Natural killer cell (primary cell): ENCODE data around the gene ERCC6L. TPM values are rescaled to one million over a fixed set of nuclear protein-coding genes. Genes with fewer than 3 reads are reported as not detected.

Experiments
- ATAC-seq, 3 donors: fragments of 150-1000 bp in 2 of 3; fragments of 200-7000 bp in 1 of 3; cut with Tn5 transposase; 1 replicate in 1 of 3; 2 replicates in 2 of 3; pipeline ENCODE4 v1.10.0; 2021; ENCODE audit warnings: mild to moderate bottlenecking in 2 of 3, moderate library complexity in 2 of 3
- DNase-seq, 2 donors: peaks; one replicate each; pipeline versions ENCODE4 v3.0.0 to v3.0.0-alpha.2; 2013 to 2021; ENCODE audit warnings: mixed read lengths in 1 of 2
- H3K27ac ChIP-seq: one replicate; pipeline ENCODE4 v1.5.1; 2013; ENCODE audit warnings: mild to moderate bottlenecking, low read length
- H3K27me3 ChIP-seq: one replicate; pipeline ENCODE4 v1.6.1; 2013; ENCODE audit warnings: low read length; ENCODE audit not compliant: control insufficient read depth, insufficient read depth
- H3K36me3 ChIP-seq: one replicate; pipeline ENCODE4 v1.6.1; 2013; ENCODE audit warnings: low read length; ENCODE audit not compliant: control insufficient read depth, insufficient read depth
- H3K4me1 ChIP-seq: one replicate; pipeline ENCODE4 v1.6.1; 2013; ENCODE audit warnings: low read length; ENCODE audit not compliant: control insufficient read depth, insufficient read depth
- H3K4me3 ChIP-seq: one replicate; pipeline ENCODE4 v1.5.1; 2013; ENCODE audit warnings: low read length
- H3K9me3 ChIP-seq: one replicate; pipeline ENCODE4 v1.6.1; 2013; ENCODE audit warnings: low read length; ENCODE audit not compliant: control insufficient read depth, insufficient read depth
- H3K27ac Mint-ChIP-seq, 2 donors: one replicate each; pipeline ENCODE4 v1.8.0; 2022; ENCODE audit warnings: mild to moderate bottlenecking in 2 of 2, mixed read lengths in 2 of 2, moderate library complexity in 1 of 2
- H3K27me3 Mint-ChIP-seq, 2 donors: one replicate each; pipeline ENCODE4 v1.8.0; 2022; ENCODE audit warnings: low read depth in 2 of 2, mixed read lengths in 2 of 2
- H3K36me3 Mint-ChIP-seq: one replicate; pipeline ENCODE4 v1.8.0; 2022; ENCODE audit warnings: mixed read lengths
- H3K4me1 Mint-ChIP-seq, 2 donors: one replicate each; pipeline ENCODE4 v1.8.0; 2022; ENCODE audit warnings: mixed read lengths in 2 of 2
- H3K4me3 Mint-ChIP-seq: one replicate; pipeline ENCODE4 v1.8.0; 2022; ENCODE audit warnings: mild to moderate bottlenecking, moderate library complexity, mixed read lengths
- H3K9me3 Mint-ChIP-seq, 2 donors: one replicate each; pipeline ENCODE4 v1.8.0; 2022; ENCODE audit warnings: mixed read lengths in 2 of 2
- WGBS: methylation state at CpG from one replicate; pipeline ENCODE4 v1.1.7; 2013; ENCODE audit warnings: missing lambda C conversion rate; ENCODE audit not compliant: insufficient coverage; 5-methylcytosine and 5-hydroxymethylcytosine counted together
- intact Hi-C: fragments of 100-400 bp; cut with micrococcal nuclease; formaldehyde crosslinking; loops from one replicate; pipeline ENCODE4 v1.14.2; 2022
- total RNA-seq, 4 donors: library from RNA; stranded (reverse); fragments of 120-200 nt in 1 of 4; gene quantifications; one replicate each; pipeline versions ENCODE4 v1.2.3 to v1.2.4, GENCODE V29; 2013 to 2022
- TF ChIP-seq, protein P1 (sequence below): fragments of 200-600 bp; IDR thresholded peaks from one replicate; pipeline ENCODE4 v1.8.0; 2022; ENCODE audit warnings: antibody characterized with exemption

ERCC6L gene
- total RNA-seq, 3 donors from 2014 or later (not counting 1 experiment from before 2014, with no cell fraction given), result 0.13 to 0.54 (median 0.28) TPM

GRCh38 chrX:72262077-72262476 is 23.2 kb upstream of the ERCC6L start:
- peaks cover 0 to 4% of the 10 kb centered on the region in 2 donors for H3K27me3 Mint-ChIP-seq
- DNase-seq (no peak), ATAC-seq (no peak)
- H3K4me1 Mint-ChIP-seq, result peaks cover 0 to 7% of the 10 kb centered on the region in 2 donors
- TF ChIP-seq, protein P1, sequence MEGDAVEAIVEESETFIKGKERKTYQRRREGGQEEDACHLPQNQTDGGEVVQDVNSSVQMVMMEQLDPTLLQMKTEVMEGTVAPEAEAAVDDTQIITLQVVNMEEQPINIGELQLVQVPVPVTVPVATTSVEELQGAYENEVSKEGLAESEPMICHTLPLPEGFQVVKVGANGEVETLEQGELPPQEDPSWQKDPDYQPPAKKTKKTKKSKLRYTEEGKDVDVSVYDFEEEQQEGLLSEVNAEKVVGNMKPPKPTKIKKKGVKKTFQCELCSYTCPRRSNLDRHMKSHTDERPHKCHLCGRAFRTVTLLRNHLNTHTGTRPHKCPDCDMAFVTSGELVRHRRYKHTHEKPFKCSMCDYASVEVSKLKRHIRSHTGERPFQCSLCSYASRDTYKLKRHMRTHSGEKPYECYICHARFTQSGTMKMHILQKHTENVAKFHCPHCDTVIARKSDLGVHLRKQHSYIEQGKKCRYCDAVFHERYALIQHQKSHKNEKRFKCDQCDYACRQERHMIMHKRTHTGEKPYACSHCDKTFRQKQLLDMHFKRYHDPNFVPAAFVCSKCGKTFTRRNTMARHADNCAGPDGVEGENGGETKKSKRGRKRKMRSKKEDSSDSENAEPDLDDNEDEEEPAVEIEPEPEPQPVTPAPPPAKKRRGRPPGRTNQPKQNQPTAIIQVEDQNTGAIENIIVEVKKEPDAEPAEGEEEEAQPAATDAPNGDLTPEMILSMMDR, result no peak
- H3K27me3 ChIP-seq, result no peaks in the 10 kb centered on the region
- no peaks in the 10 kb centered on the region for H3K9me3 Mint-ChIP-seq
- intact Hi-C loops, result no loop called here
- WGBS, result 54% methylated on average over 6 of the region's 7 CpGs
- H3K4me3 Mint-ChIP-seq, result no peak overlapping the region
- H3K9me3 ChIP-seq, result no peaks in the 10 kb centered on the region
- no peaks in the 10 kb centered on the region for H3K36me3 ChIP-seq
- H3K27ac ChIP-seq, result no peak overlapping the region
- no peaks in the 10 kb centered on the region for H3K36me3 Mint-ChIP-seq
- no peak overlapping the region for H3K4me3 ChIP-seq
- peaks cover 4% of the 10 kb centered on the region for H3K4me1 ChIP-seq
- H3K27ac Mint-ChIP-seq, result peak overlapping the region in 1 of 2 donors; percentile 12

GRCh38 chrX:72260448-72260847 is 21.6 kb upstream of the ERCC6L start:
- WGBS, result 95% methylated on average over 4 of the region's 4 CpGs
- TF ChIP-seq, protein P1, result no peak
- Histone ChIP-seq H3K36me3 (no peaks in the 10 kb centered on the region), H3K27me3 (no peaks in the 10 kb centered on the region), H3K4me1 (peaks cover 4% of the 10 kb centered on the region), H3K9me3 (no peaks in the 10 kb centered on the region), H3K4me3 (no peak overlapping the region), H3K27ac (no peak overlapping the region)
- Mint-ChIP-seq H3K27ac (no peak overlapping the region), H3K27me3 (peaks cover 0 to 11% of the 10 kb centered on the region in 2 donors), H3K4me3 (no peak overlapping the region), H3K4me1 (peaks cover 0 to 7% of the 10 kb centered on the region in 2 donors), H3K36me3 (no peaks in the 10 kb centered on the region), H3K9me3 (no peaks in the 10 kb centered on the region)
- intact Hi-C loops, result no loop called here
- DNase-seq, result no peak
- no peak for ATAC-seq

GRCh38 chrX:72258174-72258573 is 19.3 kb upstream of the ERCC6L start:
- ATAC-seq, result no peak
- no peak for DNase-seq
- Histone ChIP-seq H3K9me3 (no peaks in the 10 kb centered on the region), H3K27me3 (no peaks in the 10 kb centered on the region), H3K27ac (no peak overlapping the region), H3K4me3 (no peak overlapping the region), H3K36me3 (no peaks in the 10 kb centered on the region), H3K4me1 (peaks cover 4% of the 10 kb centered on the region)
- WGBS, result 79% methylated on average over 6 of the region's 7 CpGs
- H3K27me3 Mint-ChIP-seq, result peaks cover 12 to 18% of the 10 kb centered on the region in 2 donors
- H3K4me1 Mint-ChIP-seq, result peaks cover 0 to 7% of the 10 kb centered on the region in 2 donors
- no peaks in the 10 kb centered on the region for H3K9me3 Mint-ChIP-seq
- no peak overlapping the region for H3K4me3 Mint-ChIP-seq
- intact Hi-C loops, result no loop called here
- H3K27ac Mint-ChIP-seq, result no peak overlapping the region
- H3K36me3 Mint-ChIP-seq, result no peaks in the 10 kb centered on the region
- TF ChIP-seq, protein P1, result no peak

DNA sequence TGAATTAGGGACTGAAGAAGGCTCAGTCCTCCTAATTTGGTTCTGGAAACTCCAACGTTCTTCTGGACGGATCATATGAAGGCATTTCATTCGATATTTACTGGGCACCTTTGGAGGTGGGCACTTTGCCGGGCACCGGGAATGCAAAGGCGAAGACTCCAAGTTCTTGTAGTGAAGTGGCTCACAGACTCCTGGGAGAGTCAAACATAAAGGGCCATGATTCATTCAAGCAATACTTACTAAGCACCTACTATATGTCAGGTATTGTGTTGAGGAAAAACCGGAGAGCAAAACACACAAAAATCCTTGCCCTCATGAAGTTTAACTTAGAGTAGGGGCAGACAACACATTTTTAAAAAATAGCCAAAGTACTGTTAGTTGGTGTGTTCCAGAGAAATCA is 17.0 kb upstream of the ERCC6L start:
- ATAC-seq (no peak), DNase-seq (no peak)
- no peaks in the 10 kb centered on the region for H3K4me1 Mint-ChIP-seq
- intact Hi-C loops, result no loop called here
- H3K4me3 ChIP-seq, result no peak overlapping the region
- H3K4me3 Mint-ChIP-seq, result no peak overlapping the region
- H3K36me3 Mint-ChIP-seq, result no peaks in the 10 kb centered on the region
- no peaks in the 10 kb centered on the region for H3K27me3 ChIP-seq
- no peak overlapping the region for H3K27ac Mint-ChIP-seq
- H3K27me3 Mint-ChIP-seq, result peaks cover 12 to 21% of the 10 kb centered on the region in 2 donors
- H3K36me3 ChIP-seq, result no peaks in the 10 kb centered on the region
- H3K4me1 ChIP-seq, result no peaks in the 10 kb centered on the region
- H3K9me3 Mint-ChIP-seq, result no peaks in the 10 kb centered on the region
- no peak overlapping the region for H3K27ac ChIP-seq
- H3K9me3 ChIP-seq, result no peaks in the 10 kb centered on the region
- WGBS, result 89% methylated on average over 5 of the region's 7 CpGs
- TF ChIP-seq, protein P1, result no peak
